CD8-positive, alpha-beta memory T cell (primary cell): Measurements from ENCODE around the gene POLR1G. TPM values are rescaled to one million over a fixed set of nuclear protein-coding genes. Genes with fewer than 3 reads are reported as not detected.
A peak's percentile ranks its signal among the peaks of the same experiment; 100 is the strongest.

Source experiments
- CTCF ChIA-PET: fragments of 350-600 bp; sonication (Branson Sonifier 250); formaldehyde crosslinking; loops from one replicate; lab custom pipeline; 2021; ENCODE audit warnings: antibody characterized with exemption; lab: Charles Lee
- POLR2A ChIA-PET: fragments of 350-600 bp; sonication (Branson Sonifier 250); formaldehyde crosslinking; loops from one replicate; lab custom pipeline; 2021; ENCODE audit warnings: antibody characterized with exemption; lab: Charles Lee
- DNase-seq, 5 donors: peaks; one replicate each; pipeline versions ENCODE4 v3.0.0 to v3.0.0-alpha.2; 2020 to 2022; ENCODE audit warnings: mixed read lengths in 1 of 5
- H3K27ac ChIP-seq: one replicate; pipeline ENCODE4 v1.7.0; 2013; ENCODE audit warnings: low read depth, mild to moderate bottlenecking, low read length, moderate library complexity
- H3K27me3 ChIP-seq: 2 replicates; pipeline ENCODE4 v1.7.0; 2013; ENCODE audit warnings: low read length, mild to moderate bottlenecking; ENCODE audit not compliant: insufficient read depth, poor library complexity, severe bottlenecking
- H3K36me3 ChIP-seq: 2 replicates; pipeline ENCODE4 v1.7.0; 2013; ENCODE audit warnings: mild to moderate bottlenecking, low read length, moderate library complexity; ENCODE audit not compliant: insufficient read depth
- H3K4me1 ChIP-seq: 2 replicates; pipeline ENCODE4 v1.7.0; 2013; ENCODE audit warnings: mild to moderate bottlenecking, low read length, moderate library complexity; ENCODE audit not compliant: insufficient read depth
- H3K4me3 ChIP-seq: 2 replicates; pipeline ENCODE4 v1.7.0; 2013; ENCODE audit warnings: mild to moderate bottlenecking, low read length
- H3K9me3 ChIP-seq: 2 replicates; pipeline ENCODE4 v1.7.0; 2013; ENCODE audit warnings: mild to moderate bottlenecking, low read length
- H3K27ac Mint-ChIP-seq, 8 donors: one replicate each; pipeline ENCODE4 v1.8.0; 2020 to 2021; ENCODE audit warnings: mixed read lengths in 8 of 8, mild to moderate bottlenecking in 6 of 8, inconsistent platforms in 3 of 8, moderate library complexity in 3 of 8
- H3K27me3 Mint-ChIP-seq, 2 donors: one replicate each; pipeline ENCODE4 v1.8.0; 2020 to 2021; ENCODE audit warnings: mixed read lengths in 2 of 2, mild to moderate bottlenecking in 1 of 2, moderate library complexity in 1 of 2
- H3K36me3 Mint-ChIP-seq, 3 donors: one replicate each; pipeline ENCODE4 v1.8.0; 2020 to 2021; ENCODE audit warnings: mixed read lengths in 3 of 3, inconsistent platforms in 1 of 3, mild to moderate bottlenecking in 1 of 3
- H3K4me1 Mint-ChIP-seq, 3 donors: one replicate each; pipeline ENCODE4 v1.8.0; 2020 to 2021; ENCODE audit warnings: mixed read lengths in 3 of 3, inconsistent platforms in 1 of 3, mild to moderate bottlenecking in 1 of 3
- H3K4me3 Mint-ChIP-seq, 7 donors: one replicate each; pipeline ENCODE4 v1.8.0; 2020 to 2021; ENCODE audit warnings: mixed read lengths in 7 of 7, mild to moderate bottlenecking in 6 of 7, moderate library complexity in 4 of 7, inconsistent platforms in 2 of 7
- H3K9me3 Mint-ChIP-seq, 5 donors: one replicate each; pipeline ENCODE4 v1.8.0; 2020 to 2022; ENCODE audit warnings: mixed read lengths in 5 of 5, mild to moderate bottlenecking in 3 of 5, moderate library complexity in 2 of 5, inconsistent platforms in 1 of 5
- polyA plus RNA-seq: library from polyadenylated mRNA; unstranded; fragments of 300-500 nt; fragmentation: Illumina TruSeq; gene quantifications from one replicate; pipeline ENCODE4 v1.2.3, GENCODE V29; 2021
- total RNA-seq, 2 experiments: library from RNA; stranded (reverse); gene quantifications; one replicate each; pipeline ENCODE4 v1.2.3, GENCODE V29; 2021

Gene POLR1G
- total and polyA plus RNA-seq, 3 experiments from 2014 or later: 2.2 to 27.4 (median 26.5) TPM

- ChIA-PET CTCF (interaction anchor here (0.6 to 5.8 kb wide), 33 partner anchors 8 to 277 kb away, joined by 3 to 455 read pairs (median 5); partner anchors contain the start of genes ERCC1, FOSB, PPM1N and QPCTL), POLR2A (interaction anchor here (0.6 to 2.9 kb wide), 11 partner anchors 16 to 549 kb away, joined by 3 to 89 read pairs (median 3); partner anchors contain the start of genes ERCC1, FOSB and TOMM40)
- peaks cover 33 to 36% (median 35%) of the 10 kb centered on the region in 3 donors for H3K4me1 Mint-ChIP-seq
- H3K4me3 ChIP-seq: peak overlapping the region; percentile 47
- no peaks in the 10 kb centered on the region for H3K36me3 ChIP-seq
- H3K9me3 Mint-ChIP-seq: no peaks in the 10 kb centered on the region
- H3K27ac ChIP-seq: peak overlapping the region; percentile 76
- H3K36me3 Mint-ChIP-seq: no peaks in the 10 kb centered on the region
- H3K9me3 ChIP-seq: no peaks in the 10 kb centered on the region
- H3K4me3 Mint-ChIP-seq: peak overlapping the region; percentile 63 to 84 (median 75)
- peak; percentile 80 to 92 (median 88) for DNase-seq
- peaks cover 35% of the 10 kb centered on the region for H3K4me1 ChIP-seq
- no peaks in the 10 kb centered on the region for H3K27me3 ChIP-seq
- no peaks in the 10 kb centered on the region for H3K27me3 Mint-ChIP-seq
- peak overlapping the region; percentile 74 to 94 (median 90) for H3K27ac Mint-ChIP-seq
These were observed 33.3 kb downstream of the POLR1G start for GRCh38 chr19:45439569-45440258.

- H3K9me3 ChIP-seq: no peaks in the 10 kb centered on the region
- ChIA-PET CTCF (interaction anchor here (0.9 to 5.8 kb wide), 20 partner anchors 9 to 277 kb away, joined by 3 to 455 read pairs (median 8); partner anchors contain the start of genes FOSB, PPM1N, QPCTL and RTN2), POLR2A (interaction anchor here (0.6 to 2.9 kb wide), 7 partner anchors 15 to 195 kb away, joined by 3 to 89 read pairs (median 5); partner anchors contain the start of genes ERCC1 and FOSB)
- Mint-ChIP-seq H3K4me1 (peaks cover 36 to 42% (median 41%) of the 10 kb centered on the region in 3 donors), H3K36me3 (no peaks in the 10 kb centered on the region), H3K4me3 (peak overlapping the region; percentile 63 to 84 (median 75)), H3K27me3 (no peaks in the 10 kb centered on the region), H3K9me3 (no peaks in the 10 kb centered on the region), H3K27ac (peak overlapping the region; percentile 74 to 94 (median 90))
- peaks cover 36% of the 10 kb centered on the region for H3K4me1 ChIP-seq
- DNase-seq: no peak
- no peaks in the 10 kb centered on the region for H3K27me3 ChIP-seq
- H3K36me3 ChIP-seq: no peaks in the 10 kb centered on the region
- H3K27ac ChIP-seq: peak overlapping the region; percentile 76
- peak overlapping the region; percentile 47 for H3K4me3 ChIP-seq
These were observed 33.8 kb downstream of the POLR1G start for GRCh38 chr19:45440259-45440638.

- peak overlapping the region; percentile 68 to 94 (median 88) for H3K27ac Mint-ChIP-seq
- ChIA-PET POLR2A (interaction anchor here (0.6 to 2.9 kb wide), 3 partner anchors 15 to 37 kb away, joined by 5 to 89 read pairs (median 30); partner anchors contain the start of gene FOSB), CTCF (interaction anchor here (2.3 to 5.8 kb wide), 3 partner anchors 33 to 58 kb away, joined by 9 to 455 read pairs (median 89); partner anchors contain the start of genes FOSB and PPM1N)
- peaks cover 36% of the 10 kb centered on the region for H3K4me1 ChIP-seq
- H3K4me3 ChIP-seq: no peak overlapping the region
- peaks cover 40 to 48% (median 47%) of the 10 kb centered on the region in 3 donors for H3K4me1 Mint-ChIP-seq
- DNase-seq: no peak
- no peaks in the 10 kb centered on the region for H3K36me3 ChIP-seq
- no peaks in the 10 kb centered on the region for H3K27me3 Mint-ChIP-seq
- peak overlapping the region; percentile 76 for H3K27ac ChIP-seq
- H3K9me3 Mint-ChIP-seq: no peaks in the 10 kb centered on the region
- H3K36me3 Mint-ChIP-seq: peaks cover 0 to under 1% (median 0%) of the 10 kb centered on the region in 3 donors
- H3K4me3 Mint-ChIP-seq: peak overlapping the region; percentile 63 to 84 (median 75)
- no peaks in the 10 kb centered on the region for H3K27me3 ChIP-seq
- no peaks in the 10 kb centered on the region for H3K9me3 ChIP-seq
These were observed 34.6 kb downstream of the POLR1G start for GRCh38 chr19:45440873-45441654.

GRCh38 chr19:45442408-45442777, 35.9 kb downstream of the POLR1G start:
- CTCF ChIA-PET: interaction anchor here (2.0 to 5.8 kb wide), 2 partner anchors 32 to 42 kb away, joined by 5 to 455 read pairs; partner anchors contain the start of gene FOSB
- H3K4me1 ChIP-seq: peaks cover 36% of the 10 kb centered on the region

GRCh38 chr19:45442778-45443461, 36.5 kb downstream of the POLR1G start:
- peak in 3 of 5 donors; percentile 45 to 71 (median 49) for DNase-seq
- H3K4me1 Mint-ChIP-seq: peaks cover 48 to 58% (median 57%) of the 10 kb centered on the region in 3 donors

More at GRCh38 chr19:45442408-45442777, 35.9 kb downstream of the POLR1G start:
- H3K27ac Mint-ChIP-seq: peak overlapping the region; percentile 64 to 99 (median 96)
- Histone ChIP-seq H3K4me3 (peak overlapping the region; percentile 57), H3K9me3 (no peaks in the 10 kb centered on the region), H3K36me3 (no peaks in the 10 kb centered on the region), H3K27me3 (no peaks in the 10 kb centered on the region), H3K27ac (no peak overlapping the region)
- POLR2A ChIA-PET: no interaction called here
- peak overlapping the region; percentile 75 to 91 (median 87) for H3K4me3 Mint-ChIP-seq
- H3K36me3 Mint-ChIP-seq: peaks cover 0 to 6% (median 0%) of the 10 kb centered on the region in 3 donors
- H3K4me1 Mint-ChIP-seq: peaks cover 45 to 54% (median 54%) of the 10 kb centered on the region in 3 donors
- H3K27me3 Mint-ChIP-seq: no peaks in the 10 kb centered on the region
- H3K9me3 Mint-ChIP-seq: no peaks in the 10 kb centered on the region
- no peak for DNase-seq

GRCh38 chr19:45443462-45444317, 37.2 kb downstream of the POLR1G start:
- Histone ChIP-seq H3K27me3 (no peaks in the 10 kb centered on the region), H3K9me3 (no peaks in the 10 kb centered on the region), H3K4me1 (peaks cover 37% of the 10 kb centered on the region), H3K36me3 (no peaks in the 10 kb centered on the region), H3K27ac (peak overlapping the region; percentile 91), H3K4me3 (peak overlapping the region; percentile 57)
- Mint-ChIP-seq H3K27ac (peak overlapping the region; percentile 91 to 99 (median 98)), H3K9me3 (no peaks in the 10 kb centered on the region), H3K4me1 (peaks cover 54 to 65% (median 65%) of the 10 kb centered on the region in 3 donors), H3K4me3 (peak overlapping the region; percentile 75 to 91 (median 87)), H3K36me3 (peaks cover 3 to 12% (median 4%) of the 10 kb centered on the region in 3 donors), H3K27me3 (no peaks in the 10 kb centered on the region)
- ChIA-PET CTCF (interaction anchor here (2.0 kb wide), 1 partner anchor 41 kb away, joined by 5 read pairs; no protein-coding TSS in a partner anchor), POLR2A (no interaction called here)
- DNase-seq: peak in 4 of 5 donors; percentile 44 to 73 (median 58)

More at GRCh38 chr19:45442778-45443461, 36.5 kb downstream of the POLR1G start:
- H3K27ac Mint-ChIP-seq: peak overlapping the region; percentile 64 to 99 (median 96)
- H3K36me3 ChIP-seq: no peaks in the 10 kb centered on the region
- H3K27me3 ChIP-seq: no peaks in the 10 kb centered on the region
- H3K4me3 Mint-ChIP-seq: peak overlapping the region; percentile 75 to 91 (median 87)
- CTCF ChIA-PET: interaction anchor here (2.0 to 5.8 kb wide), 2 partner anchors 31 to 42 kb away, joined by 5 to 455 read pairs; partner anchors contain the start of gene FOSB
- H3K27ac ChIP-seq: peak overlapping the region; percentile 91
- H3K4me1 ChIP-seq: peaks cover 36% of the 10 kb centered on the region
- no peaks in the 10 kb centered on the region for H3K9me3 ChIP-seq
- no peaks in the 10 kb centered on the region for H3K27me3 Mint-ChIP-seq
- no peaks in the 10 kb centered on the region for H3K9me3 Mint-ChIP-seq
- POLR2A ChIA-PET: no interaction called here
- peak overlapping the region; percentile 57 for H3K4me3 ChIP-seq
- H3K36me3 Mint-ChIP-seq: peaks cover 0 to 9% (median 0%) of the 10 kb centered on the region in 3 donors
